Brain microvascular endothelial cell (primary cell): ENCODE results near the gene ERC2.

Experiments used
- DNase-seq: peaks from one replicate; pipeline ENCODE4 v3.0.0-alpha.2; 2020
- H3K27ac ChIP-seq: fragments of 250-450 bp; sonication (Bioruptor Pico); 2 replicates; pipeline ENCODE4 v1.5.1; 2020; ENCODE audit warnings: mild to moderate bottlenecking, moderate library complexity
- H3K27me3 ChIP-seq: fragments of 250-450 bp; sonication (Bioruptor Pico); replicated peaks from 2 replicates; pipeline ENCODE4 v1.5.1; 2020; ENCODE audit warnings: mild to moderate bottlenecking
- H3K36me3 ChIP-seq: fragments of 250-450 bp; sonication (Bioruptor Pico); replicated peaks from 2 replicates; pipeline ENCODE4 v1.5.1; 2020; ENCODE audit warnings: mild to moderate bottlenecking
- H3K4me3 ChIP-seq: 2 replicates; pipeline ENCODE4 v1.5.1; 2011; ENCODE audit warnings: low read depth, mild to moderate bottlenecking, control low read depth, low read length, moderate library complexity
- CTCF ChIP-seq: IDR thresholded peaks from 2 replicates; pipeline ENCODE4 v1.5.1; 2011; ENCODE audit warnings: low read depth, mild to moderate bottlenecking, moderate library complexity, low read length, control low read depth, inconsistent platforms; ENCODE audit errors: missing control alignments
- in situ Hi-C: cut with HindIII; loops from 2 replicates; pipeline ENCODE4 v1.10.0; 2017; ENCODE audit warnings: low sequenced_read_pairs, low pct_ligation_motif_present

ERC2 gene

GRCh38 chr3:56484525-56485032 is 16.3 kb upstream of the ERC2 start:
- TF ChIP-seq CTCF = no peak
- H3K36me3 ChIP-seq = no peaks in the 10 kb centered on the region
- no peak overlapping the region for H3K4me3 ChIP-seq
- in situ Hi-C loops = no loop called here
- H3K27me3 ChIP-seq = no peaks in the 10 kb centered on the region
- H3K27ac ChIP-seq = no peak overlapping the region
- DNase-seq = no peak

- no peak for DNase-seq
- Histone ChIP-seq H3K27me3 (no peaks in the 10 kb centered on the region), H3K27ac (no peak overlapping the region), H3K36me3 (no peaks in the 10 kb centered on the region), H3K4me3 (no peak overlapping the region)
- TF ChIP-seq CTCF = no peak
- in situ Hi-C loops = no loop called here
Measured at GRCh38 chr3:56484122-56484521, 15.9 kb upstream of the ERC2 start.

- in situ Hi-C loops = no loop called here
- DNase-seq = no peak
- no peak overlapping the region for H3K27ac ChIP-seq
Measured at GRCh38 chr3:56477646-56478045, 9.4 kb upstream of the ERC2 start.

GRCh38 chr3:56476771-56477170 is 8.5 kb upstream of the ERC2 start:
- H3K27me3 ChIP-seq = no peaks in the 10 kb centered on the region
- no peak for TF ChIP-seq CTCF
- in situ Hi-C loops = no loop called here
- H3K27ac ChIP-seq = no peak overlapping the region
- DNase-seq = no peak
- no peaks in the 10 kb centered on the region for H3K36me3 ChIP-seq
- H3K4me3 ChIP-seq = no peak overlapping the region

More at GRCh38 chr3:56477646-56478045, 9.4 kb upstream of the ERC2 start:
- Histone ChIP-seq H3K36me3 (no peaks in the 10 kb centered on the region), H3K27me3 (no peaks in the 10 kb centered on the region), H3K4me3 (no peak overlapping the region)
- TF ChIP-seq CTCF = no peak

GRCh38 chr3:56471771-56472170 is 3.5 kb upstream of the ERC2 start:
- H3K27me3 ChIP-seq = no peaks in the 10 kb centered on the region
- H3K36me3 ChIP-seq = no peaks in the 10 kb centered on the region
- no peak for DNase-seq
- no peak overlapping the region for H3K27ac ChIP-seq
- in situ Hi-C loops = no loop called here
- TF ChIP-seq CTCF = no peak
- H3K4me3 ChIP-seq = no peak overlapping the region

GRCh38 chr3:56469141-56469540 is 874 bp upstream of the ERC2 start:
- Histone ChIP-seq H3K27me3 (no peaks in the 10 kb centered on the region), H3K4me3 (no peak overlapping the region), H3K36me3 (no peaks in the 10 kb centered on the region), H3K27ac (no peak overlapping the region)
- TF ChIP-seq CTCF = no peak
- in situ Hi-C loops = no loop called here
- no peak for DNase-seq
